ENCODE measurements around the gene CAPN8. TPM values are rescaled to one million over a fixed set of nuclear protein-coding genes. Genes with fewer than 3 reads are reported as not detected.

The CAPN8 gene
- total and polyA plus RNA-seq, 2 donors from 2014 or later: 0.84 to 56.1 TPM

GRCh38 chr1:223549740-223550139 is 115.8 kb downstream of the CAPN8 start:
- no peaks in the 10 kb centered on the region for H3K36me3 ChIP-seq (ENCODE audit: control insufficient read depth in 2 of 3, insufficient read depth in 3 of 3, low read length in 3 of 3)
- no peaks in the 10 kb centered on the region for H3K4me1 ChIP-seq (ENCODE audit: control insufficient read depth in 2 of 3, insufficient read depth in 2 of 3, low read depth in 1 of 3, low read length in 3 of 3)
- no peak for FAIRE-seq
- H3K27ac ChIP-seq (ENCODE audit: low read depth in 2 of 2, low read length in 2 of 2): no peak overlapping the region
- TF ChIP-seq CTCF (IDR thresholded peaks at IDR 0.05; ENCODE audit: borderline replicate concordance, extremely low read depth, insufficient read depth): no peak
- H3K4me3 ChIP-seq (ENCODE audit: low read length in 3 of 3): no peak overlapping the region
- intact Hi-C loops (cut with DNase I): no loop called here
- peaks cover 0 to 3% (median 0%) of the 10 kb centered on the region in 3 donors for H3K9me3 ChIP-seq (ENCODE audit: control insufficient read depth in 2 of 3, insufficient read depth in 1 of 3, low read length in 3 of 3)
- DNase-seq: no peak
- H3K27me3 ChIP-seq (ENCODE audit: control insufficient read depth, insufficient read depth, low read length): no peaks in the 10 kb centered on the region
- H3K9ac ChIP-seq (ENCODE audit: low read length in 3 of 3): no peak overlapping the region

GRCh38 chr1:223547316-223548114 is 118.0 kb downstream of the CAPN8 start:
- Histone ChIP-seq H3K27ac (ENCODE audit: low read depth in 2 of 2, low read length in 2 of 2) (no peak overlapping the region), H3K27me3 (ENCODE audit: control insufficient read depth, insufficient read depth, low read length) (no peaks in the 10 kb centered on the region), H3K9ac (ENCODE audit: low read length in 3 of 3) (no peak overlapping the region), H3K36me3 (ENCODE audit: control insufficient read depth in 2 of 3, insufficient read depth in 3 of 3, low read length in 3 of 3) (no peaks in the 10 kb centered on the region), H3K9me3 (ENCODE audit: control insufficient read depth in 2 of 3, insufficient read depth in 1 of 3, low read length in 3 of 3) (peaks cover 0 to 3% (median 0%) of the 10 kb centered on the region in 3 donors), H3K4me3 (ENCODE audit: low read length in 3 of 3) (no peak overlapping the region), H3K4me1 (ENCODE audit: control insufficient read depth in 2 of 3, insufficient read depth in 2 of 3, low read depth in 1 of 3, low read length in 3 of 3) (no peaks in the 10 kb centered on the region)
- no peak for FAIRE-seq
- DNase-seq: no peak
- no peak for TF ChIP-seq CTCF (IDR thresholded peaks at IDR 0.05; ENCODE audit: borderline replicate concordance, extremely low read depth, insufficient read depth)
- intact Hi-C loops (cut with DNase I): no loop called here

- no peaks in the 10 kb centered on the region for H3K4me1 ChIP-seq (ENCODE audit: control insufficient read depth in 2 of 3, insufficient read depth in 2 of 3, low read depth in 1 of 3, low read length in 3 of 3)
- H3K4me3 ChIP-seq (ENCODE audit: low read length in 3 of 3): no peak overlapping the region
- TF ChIP-seq CTCF (IDR thresholded peaks at IDR 0.05; ENCODE audit: borderline replicate concordance, extremely low read depth, insufficient read depth): no peak
- H3K9me3 ChIP-seq (ENCODE audit: control insufficient read depth in 2 of 3, insufficient read depth in 1 of 3, low read length in 3 of 3): peaks cover 0 to 3% (median 0%) of the 10 kb centered on the region in 3 donors
- H3K27me3 ChIP-seq (ENCODE audit: control insufficient read depth, insufficient read depth, low read length): no peaks in the 10 kb centered on the region
- H3K36me3 ChIP-seq (ENCODE audit: control insufficient read depth in 2 of 3, insufficient read depth in 3 of 3, low read length in 3 of 3): no peaks in the 10 kb centered on the region
- intact Hi-C loops (cut with DNase I): no loop called here
- no peak for FAIRE-seq
- H3K27ac ChIP-seq (ENCODE audit: low read depth in 2 of 2, low read length in 2 of 2): no peak overlapping the region
- no peak for DNase-seq
- H3K9ac ChIP-seq (ENCODE audit: low read length in 3 of 3): no peak overlapping the region
These were observed 120.2 kb downstream of the CAPN8 start for GRCh38 chr1:223545343-223545742.
